ENCODE measurements around the gene LRRC7.

LRRC7 gene

GRCh38 chr1:69946935-69947334 lies 379.2 kb downstream of the LRRC7 start:
- TF ChIP-seq CTCF (IDR thresholded peaks at IDR 0.05) = no peak

- TF ChIP-seq CTCF (IDR thresholded peaks at IDR 0.05) = no peak
These were observed 380.1 kb downstream of the LRRC7 start for GRCh38 chr1:69947837-69948236.

GRCh38 chr1:69952676-69953075 lies 385.0 kb downstream of the LRRC7 start:
- no peak for TF ChIP-seq CTCF (IDR thresholded peaks at IDR 0.05)

GRCh38 chr1:69967245-69967766 lies 399.6 kb downstream of the LRRC7 start:
- no peak for TF ChIP-seq CTCF (IDR thresholded peaks at IDR 0.05)

- TF ChIP-seq CTCF (IDR thresholded peaks at IDR 0.05) = no peak
These were observed 409.2 kb downstream of the LRRC7 start for GRCh38 chr1:69976896-69977295.

GRCh38 chr1:69982992-69983391 lies 415.3 kb downstream of the LRRC7 start:
- no peak for TF ChIP-seq CTCF (IDR thresholded peaks at IDR 0.05)

- TF ChIP-seq CTCF (IDR thresholded peaks at IDR 0.05) = no peak
These were observed 417.7 kb downstream of the LRRC7 start for GRCh38 chr1:69985376-69985775.

GRCh38 chr1:69985901-69986439 lies 418.2 kb downstream of the LRRC7 start:
- no peak for TF ChIP-seq CTCF (IDR thresholded peaks at IDR 0.05)
